SK-N-SH (cell line): ENCODE data around the gene RERG. TPM values are rescaled to one million over a fixed set of nuclear protein-coding genes. Genes with fewer than 3 reads are reported as not detected.

Source experiments
- CTCF ChIA-PET: fragments of 300-600, 350-600 bp; formaldehyde crosslinking; extraction: SDS; loops from one replicate; lab custom pipeline; 2021; lab: Yijun Ruan, JAX
- POLR2A ChIA-PET: fragments of 350-600 bp; sonication (Branson Sonifier 250); formaldehyde crosslinking; extraction: SDS; loops from one replicate; lab custom pipeline; 2020; ENCODE audit warnings: antibody characterized with exemption, inconsistent platforms; lab: Yijun Ruan, JAX
- DNase-seq: peaks from one replicate; pipeline ENCODE4 v3.0.0; 2012
- H2AFZ ChIP-seq: fragments of 200-600 bp; sonication (generic); 2 replicates; pipeline ENCODE4 v1.8.1; 2016; ENCODE audit warnings: antibody characterized with exemption, mild to moderate bottlenecking, low read depth
- H3F3A ChIP-seq: fragments of 200-600 bp; sonication (generic); replicated peaks from 2 replicates; pipeline ENCODE3; 2016; ENCODE audit warnings: antibody characterized with exemption, mild to moderate bottlenecking; ENCODE audit not compliant: insufficient read depth
- H3K27ac ChIP-seq, 2 experiments: fragments of 200-500 bp in 1 of 2; fragments of 200-600 bp in 1 of 2; sonication (Bioruptor generic) in 1 of 2; sonication (generic), shearing (Covaris generic) in 1 of 2; 2 replicates each; pipeline versions ENCODE4 v1.5.1 to v1.6.1; 2014 to 2016; ENCODE audit warnings: low read depth in 2 of 2, inconsistent platforms in 1 of 2, low read length in 1 of 2, mild to moderate bottlenecking in 1 of 2, mixed read lengths in 1 of 2
- H3K27me3 ChIP-seq: fragments of 200-600 bp; sonication (generic), shearing (Covaris generic); 2 replicates; pipeline ENCODE4 v1.6.1; 2016; ENCODE audit warnings: mixed run types; ENCODE audit not compliant: insufficient read depth
- H3K36me3 ChIP-seq, 2 experiments: fragments of 200-500 bp in 1 of 2; fragments of 200-600 bp in 1 of 2; sonication (Bioruptor generic) in 1 of 2; sonication (generic) in 1 of 2; replicated peaks in 1 of 2; 2 replicates each; pipeline versions ENCODE3 to v1.5.1; 2014 to 2016; ENCODE audit warnings: low read length in 1 of 2, mild to moderate bottlenecking in 1 of 2; ENCODE audit not compliant: insufficient read depth in 2 of 2, control insufficient read depth in 1 of 2
- H3K4me1 ChIP-seq, 2 experiments: fragments of 200-500 bp in 1 of 2; fragments of 200-600 bp in 1 of 2; sonication (Bioruptor generic) in 1 of 2; sonication (generic), shearing (Covaris generic) in 1 of 2; 2 replicates each; pipeline versions ENCODE4 v1.5.1 to v1.6.1; 2014 to 2016; ENCODE audit warnings: low read depth in 1 of 2, low read length in 1 of 2, mixed run types in 1 of 2; ENCODE audit not compliant: insufficient read depth in 2 of 2, control insufficient read depth in 1 of 2
- H3K4me2 ChIP-seq: fragments of 200-600 bp; sonication (generic), shearing (Covaris generic); 2 replicates; pipeline ENCODE4 v1.6.1; 2017; ENCODE audit warnings: mixed run types
- H3K4me3 ChIP-seq, 2 experiments: fragments of 200-500 bp in 1 of 2; fragments of 200-600 bp in 1 of 2; sonication (Bioruptor generic) in 1 of 2; sonication (generic), shearing (Covaris generic) in 1 of 2; 2 replicates each; pipeline versions ENCODE4 v1.5.1 to v1.8.1; 2014 to 2016; ENCODE audit warnings: low read depth in 2 of 2, inconsistent platforms in 1 of 2, low read length in 1 of 2, mild to moderate bottlenecking in 1 of 2, mixed read lengths in 1 of 2, moderate library complexity in 1 of 2
- H3K79me2 ChIP-seq: fragments of 200-600 bp; sonication (generic); 2 replicates; pipeline ENCODE4 v1.8.1; 2017; ENCODE audit warnings: mild to moderate bottlenecking; ENCODE audit not compliant: insufficient read depth
- H3K9ac ChIP-seq: fragments of 200-600 bp; sonication (generic); 2 replicates; pipeline ENCODE4 v1.6.1; 2017; ENCODE audit warnings: mixed run types
- H3K9me2 ChIP-seq: fragments of 200-600 bp; sonication (generic); 2 replicates; pipeline ENCODE4 v1.6.1; 2017; ENCODE audit warnings: mixed run types
- H3K9me3 ChIP-seq: fragments of 200-600 bp; sonication (generic); 2 replicates; pipeline ENCODE4 v1.6.1; 2017; ENCODE audit warnings: mixed run types, mild to moderate bottlenecking, moderate library complexity
- H4K20me1 ChIP-seq: fragments of 200-600 bp; sonication (generic); 2 replicates; pipeline ENCODE4 v1.6.1; 2017; ENCODE audit warnings: mild to moderate bottlenecking, mixed run types; ENCODE audit not compliant: insufficient read depth
- ELF1 ChIP-seq: IDR thresholded peaks from 2 replicates; pipeline ENCODE4 v1.4.0; 2012
- EP300 ChIP-seq, 2 experiments: IDR thresholded peaks; 2 replicates each; pipeline versions ENCODE4 v1.4.0 to v1.6.1; 2012; ENCODE audit warnings: borderline replicate concordance in 1 of 2, low read depth in 1 of 2, low read length in 1 of 2
- FOSL2 ChIP-seq: IDR thresholded peaks from 2 replicates; pipeline ENCODE4 v1.4.0; 2012; ENCODE audit warnings: low read depth, mild to moderate bottlenecking, moderate library complexity, borderline replicate concordance
- FOXM1 ChIP-seq: IDR thresholded peaks from 2 replicates; pipeline ENCODE4 v1.4.0; 2012; ENCODE audit warnings: low read depth, mild to moderate bottlenecking
- GABPA ChIP-seq: IDR thresholded peaks from 2 replicates; pipeline ENCODE4 v1.4.0; 2012; ENCODE audit warnings: low read depth, mild to moderate bottlenecking
- GATA2 ChIP-seq: sonication (generic); formaldehyde crosslinking; IDR thresholded peaks from 2 replicates; pipeline ENCODE4 v1.5.0; 2020; ENCODE audit warnings: mild to moderate bottlenecking, missing genetic modification reagents
- JUND ChIP-seq: IDR thresholded peaks from 2 replicates; pipeline ENCODE4 v1.4.0; 2012
- MXI1 ChIP-seq: IDR thresholded peaks from 2 replicates; pipeline ENCODE4 v1.6.1; 2012; ENCODE audit warnings: mild to moderate bottlenecking, low read depth, low read length, improper control_type of control experiment
- RCOR1 ChIP-seq: fragments of 150-350 bp; IDR thresholded peaks from 2 replicates; pipeline ENCODE4 v1.6.1; 2017; ENCODE audit warnings: antibody characterized with exemption, low read length
- RFX5 ChIP-seq: IDR thresholded peaks from 2 replicates; pipeline ENCODE4 v1.6.1; 2012; ENCODE audit warnings: mild to moderate bottlenecking, improper control_type of control experiment, low read length
- RXRA ChIP-seq: IDR thresholded peaks from 2 replicates; pipeline ENCODE4 v1.4.0; 2012; ENCODE audit warnings: low read depth, mild to moderate bottlenecking, borderline replicate concordance
- TAF1 ChIP-seq: IDR thresholded peaks from 2 replicates; pipeline ENCODE4 v1.6.1; 2012; ENCODE audit warnings: low read depth, mild to moderate bottlenecking, low read length, moderate library complexity, borderline replicate concordance
- TCF12 ChIP-seq: IDR thresholded peaks from 2 replicates; pipeline ENCODE4 v1.4.0; 2012
- YY1 ChIP-seq: IDR thresholded peaks from 2 replicates; pipeline ENCODE4 v1.4.0; 2012; ENCODE audit warnings: low read depth, mild to moderate bottlenecking
- WGBS: methylation state at CpG from one replicate; pipeline ENCODE4 v1.1.6; 2017; ENCODE audit warnings: low lambda C conversion rate; 5-methylcytosine and 5-hydroxymethylcytosine counted together
- polyA plus RNA-seq, 3 experiments: library from polyadenylated mRNA; depleted of rRNA; stranded (reverse); fragments of >200 nt; gene quantifications; 2 replicates each; pipeline ENCODE4 v1.2.3, GENCODE V29; 2012
- TF ChIP-seq, protein P1 (sequence below): IDR thresholded peaks from 2 replicates; pipeline ENCODE4 v1.4.0; 2012; ENCODE audit warnings: low read depth, borderline replicate concordance
- TF ChIP-seq, protein P2 (sequence below): fragments of 150-350 bp; IDR thresholded peaks from 2 replicates; pipeline ENCODE4 v1.6.1; 2016; ENCODE audit warnings: mild to moderate bottlenecking, low read depth, low read length
- TF ChIP-seq, protein P3 (sequence below): IDR thresholded peaks from 2 replicates; pipeline ENCODE4 v1.4.0; 2012; ENCODE audit warnings: low read depth, borderline replicate concordance

Gene RERG
- polyA plus RNA-seq, 1 of the 3 experiments (the other 2 are of a cell fraction) = 0.49 TPM

DNA sequence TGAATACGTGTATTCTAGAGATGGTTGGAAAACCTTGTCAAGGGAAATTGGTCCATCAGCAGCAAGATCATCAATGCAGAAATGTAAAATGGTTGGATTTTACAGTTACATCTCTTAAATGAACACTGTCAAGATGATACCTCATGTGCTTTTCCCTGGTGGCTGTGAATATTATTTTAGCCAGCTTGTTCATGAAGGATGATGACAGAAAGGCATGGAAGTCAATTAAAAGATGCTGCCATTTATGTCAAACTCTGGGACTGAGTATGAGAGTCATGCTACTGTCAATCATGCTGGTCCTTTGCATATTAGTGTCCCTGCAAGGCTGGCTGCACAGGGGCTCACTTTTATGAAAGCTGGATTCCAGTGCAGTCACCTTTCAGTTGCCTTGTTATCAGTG lies 10.3 kb upstream of the RERG start:
- Histone ChIP-seq H3K9ac (no peak overlapping the region), H3K9me2 (no peaks in the 10 kb centered on the region), H3K36me3 (no peaks in the 10 kb centered on the region), H3K27ac (no peak overlapping the region), H3K27me3 (peaks cover 9% of the 10 kb centered on the region; the same call in 1 of the 2 replicates), H3K4me3 (no peak overlapping the region), H3K4me1 (no peaks in the 10 kb centered on the region; a peak in 1 of 4 replicates), H3K9me3 (no peaks in the 10 kb centered on the region), H3K4me2 (no peak overlapping the region), H2AFZ (no peak overlapping the region), H3K79me2 (no peaks in the 10 kb centered on the region), H3F3A (no peaks in the 10 kb centered on the region), H4K20me1 (no peaks in the 10 kb centered on the region)
- ChIA-PET POLR2A (no interaction called here), CTCF (interaction anchor here (1.4 to 3.2 kb wide), 4 partner anchors 10 to 353 kb away, joined by 3 to 29 read pairs (median 7); partner anchors contain the start of gene RERG)
- WGBS = 13% methylated on average over 1 of the region's 1 CpG
- TF ChIP-seq RXRA = no peak
- DNase-seq = no peak

DNA sequence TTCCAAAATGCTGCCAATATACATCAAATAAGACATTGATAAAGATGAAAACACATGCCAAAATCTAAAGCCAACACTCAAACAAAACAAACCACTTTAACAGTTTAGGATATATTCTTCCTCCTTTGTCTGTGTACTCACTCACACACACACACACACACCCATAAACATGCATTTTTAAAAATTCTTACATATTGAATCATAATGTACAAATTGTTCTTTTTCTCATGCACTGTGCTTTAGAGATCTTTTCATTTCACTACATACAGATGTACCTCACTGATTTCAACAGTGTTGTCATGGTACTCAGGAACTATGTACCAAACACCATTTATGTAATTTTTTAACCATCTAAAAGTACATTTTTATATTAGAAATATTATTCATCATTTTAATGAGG lies 9.5 kb upstream of the RERG start:
- TF ChIP-seq, protein P1, sequence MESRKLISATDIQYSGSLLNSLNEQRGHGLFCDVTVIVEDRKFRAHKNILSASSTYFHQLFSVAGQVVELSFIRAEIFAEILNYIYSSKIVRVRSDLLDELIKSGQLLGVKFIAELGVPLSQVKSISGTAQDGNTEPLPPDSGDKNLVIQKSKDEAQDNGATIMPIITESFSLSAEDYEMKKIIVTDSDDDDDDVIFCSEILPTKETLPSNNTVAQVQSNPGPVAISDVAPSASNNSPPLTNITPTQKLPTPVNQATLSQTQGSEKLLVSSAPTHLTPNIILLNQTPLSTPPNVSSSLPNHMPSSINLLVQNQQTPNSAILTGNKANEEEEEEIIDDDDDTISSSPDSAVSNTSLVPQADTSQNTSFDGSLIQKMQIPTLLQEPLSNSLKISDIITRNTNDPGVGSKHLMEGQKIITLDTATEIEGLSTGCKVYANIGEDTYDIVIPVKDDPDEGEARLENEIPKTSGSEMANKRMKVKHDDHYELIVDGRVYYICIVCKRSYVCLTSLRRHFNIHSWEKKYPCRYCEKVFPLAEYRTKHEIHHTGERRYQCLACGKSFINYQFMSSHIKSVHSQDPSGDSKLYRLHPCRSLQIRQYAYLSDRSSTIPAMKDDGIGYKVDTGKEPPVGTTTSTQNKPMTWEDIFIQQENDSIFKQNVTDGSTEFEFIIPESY = no peak
- no peak for TF ChIP-seq RCOR1
- TF ChIP-seq ELF1 = no peak
- POLR2A ChIA-PET = no interaction called here

DNA sequence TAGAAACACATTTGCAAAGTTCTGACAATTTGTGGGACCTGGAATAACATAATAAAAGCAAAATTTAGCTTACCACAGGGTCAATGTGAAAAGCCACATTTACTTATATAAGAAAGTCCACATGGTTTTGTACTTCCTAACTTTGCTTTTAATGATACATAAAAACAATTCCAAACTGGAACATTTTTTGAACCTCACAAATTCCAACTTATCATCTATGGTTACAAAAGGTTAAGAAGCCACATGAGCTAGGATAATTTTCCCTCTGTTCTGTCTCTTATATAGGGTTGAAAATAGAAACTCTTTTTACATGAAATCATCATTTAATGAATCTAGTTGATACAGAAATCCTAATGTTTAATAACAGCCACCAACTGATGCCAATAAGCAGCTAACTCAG lies 8.9 kb upstream of the RERG start:
- Histone ChIP-seq H3K4me1 (no peaks in the 10 kb centered on the region; a peak in 1 of 4 replicates), H3K9me3 (no peaks in the 10 kb centered on the region), H3K9me2 (no peaks in the 10 kb centered on the region), H3K4me3 (no peak overlapping the region), H3K9ac (no peak overlapping the region), H3K27ac (no peak overlapping the region), H2AFZ (no peak overlapping the region), H3K27me3 (peaks cover 9% of the 10 kb centered on the region; the same call in 1 of the 2 replicates), H4K20me1 (no peaks in the 10 kb centered on the region), H3K36me3 (no peaks in the 10 kb centered on the region), H3K4me2 (no peak overlapping the region), H3F3A (no peaks in the 10 kb centered on the region), H3K79me2 (no peaks in the 10 kb centered on the region)
- no peak for DNase-seq
- ChIA-PET CTCF (interaction anchor here (0.6 to 3.2 kb wide), 4 partner anchors 8 to 423 kb away, joined by 3 to 29 read pairs (median 3); partner anchors contain the start of gene RERG), POLR2A (no interaction called here)
- TF ChIP-seq EP300 (IDR thresholded peaks at IDR 0.05; ENCODE audit: borderline replicate concordance in 1 of 2, low read depth in 1 of 2, low read length in 1 of 2) (no peak), RFX5 (no peak), GATA2 (CRISPR knock-in tag) (no peak), TAF1 (no peak), GABPA (no peak), TCF12 (no peak), RXRA (no peak), RCOR1 (no peak), JUND (no peak), FOSL2 (no peak), YY1 (no peak), FOXM1 (no peak), MXI1 (no peak)
- TF ChIP-seq, protein P2, sequence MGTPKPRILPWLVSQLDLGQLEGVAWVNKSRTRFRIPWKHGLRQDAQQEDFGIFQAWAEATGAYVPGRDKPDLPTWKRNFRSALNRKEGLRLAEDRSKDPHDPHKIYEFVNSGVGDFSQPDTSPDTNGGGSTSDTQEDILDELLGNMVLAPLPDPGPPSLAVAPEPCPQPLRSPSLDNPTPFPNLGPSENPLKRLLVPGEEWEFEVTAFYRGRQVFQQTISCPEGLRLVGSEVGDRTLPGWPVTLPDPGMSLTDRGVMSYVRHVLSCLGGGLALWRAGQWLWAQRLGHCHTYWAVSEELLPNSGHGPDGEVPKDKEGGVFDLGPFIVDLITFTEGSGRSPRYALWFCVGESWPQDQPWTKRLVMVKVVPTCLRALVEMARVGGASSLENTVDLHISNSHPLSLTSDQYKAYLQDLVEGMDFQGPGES = no peak
- TF ChIP-seq, protein P1 = no peak
- TF ChIP-seq, protein P3, sequence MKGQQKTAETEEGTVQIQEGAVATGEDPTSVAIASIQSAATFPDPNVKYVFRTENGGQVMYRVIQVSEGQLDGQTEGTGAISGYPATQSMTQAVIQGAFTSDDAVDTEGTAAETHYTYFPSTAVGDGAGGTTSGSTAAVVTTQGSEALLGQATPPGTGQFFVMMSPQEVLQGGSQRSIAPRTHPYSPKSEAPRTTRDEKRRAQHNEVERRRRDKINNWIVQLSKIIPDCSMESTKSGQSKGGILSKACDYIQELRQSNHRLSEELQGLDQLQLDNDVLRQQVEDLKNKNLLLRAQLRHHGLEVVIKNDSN = no peak

More for the DNA sequence above, 9.5 kb upstream of the RERG start:
- Histone ChIP-seq H3K27me3 (peaks cover 9% of the 10 kb centered on the region; the same call in 1 of the 2 replicates), H3K27ac (no peak overlapping the region), H3K4me2 (no peak overlapping the region), H3K4me3 (no peak overlapping the region), H4K20me1 (no peaks in the 10 kb centered on the region), H3K9ac (no peak overlapping the region), H3K36me3 (no peaks in the 10 kb centered on the region), H3K4me1 (no peaks in the 10 kb centered on the region; a peak in 1 of 4 replicates), H2AFZ (no peak overlapping the region), H3F3A (no peaks in the 10 kb centered on the region), H3K9me3 (no peaks in the 10 kb centered on the region), H3K9me2 (no peaks in the 10 kb centered on the region), H3K79me2 (no peaks in the 10 kb centered on the region)
- no peak for DNase-seq
- CTCF ChIA-PET = interaction anchor here (0.6 to 3.2 kb wide), 5 partner anchors 9 to 423 kb away, joined by 3 to 29 read pairs (median 3); partner anchors contain the start of gene RERG
